HL-60 (cell line): ENCODE data around the gene PPCDC.

Experiments
- DNase-seq, 2 experiments: peaks; one replicate each; pipeline ENCODE4 v3.0.0-alpha.2; 2010 to 2020; ENCODE audit warnings: low read depth in 1 of 2, low spot score in 1 of 2
- H3K27ac ChIP-seq: fragments of 250-450 bp; sonication (Bioruptor Pico); replicated peaks from 2 replicates; pipeline ENCODE4 v1.5.1; 2020; ENCODE audit warnings: mild to moderate bottlenecking, moderate library complexity
- H3K27me3 ChIP-seq: fragments of 250-450 bp; sonication (Bioruptor Pico); 2 replicates; pipeline ENCODE4 v1.5.1; 2021; ENCODE audit warnings: mild to moderate bottlenecking, moderate library complexity; ENCODE audit not compliant: insufficient read depth, poor library complexity, severe bottlenecking
- H3K4me3 ChIP-seq: replicated peaks from 2 replicates; pipeline ENCODE4 v1.5.1; 2011; ENCODE audit warnings: mild to moderate bottlenecking, control low read depth, low read length; ENCODE audit not compliant: insufficient read depth
- GABPA ChIP-seq: IDR thresholded peaks from 2 replicates; pipeline ENCODE4 v1.6.1; 2012; ENCODE audit warnings: low read depth
- POLR2AphosphoS5 ChIP-seq: IDR thresholded peaks from 2 replicates; pipeline ENCODE4 v1.6.1; 2012; ENCODE audit warnings: low read depth
- SPI1 ChIP-seq: IDR thresholded peaks from 2 replicates; pipeline ENCODE4 v1.6.1; 2012; ENCODE audit warnings: low read depth, mild to moderate bottlenecking, borderline replicate concordance
- TF ChIP-seq, protein P1 (sequence below): IDR thresholded peaks from 2 replicates; pipeline ENCODE4 v1.6.1; 2012; ENCODE audit warnings: low read depth; ENCODE audit not compliant: insufficient replicate concordance
- TF ChIP-seq, protein P2 (sequence below): IDR thresholded peaks from one replicate; pipeline ENCODE4 v1.5.1; 2011; ENCODE audit warnings: low read length, control low read depth, inconsistent platforms; ENCODE audit not compliant: insufficient read depth

PPCDC gene

GRCh38 chr15:75031848-75032247 is 8.5 kb downstream of the PPCDC start:
- no peaks in the 10 kb centered on the region for H3K27me3 ChIP-seq
- TF ChIP-seq POLR2AphosphoS5 (no peak), SPI1 (no peak), GABPA (no peak)
- TF ChIP-seq, protein P1, sequence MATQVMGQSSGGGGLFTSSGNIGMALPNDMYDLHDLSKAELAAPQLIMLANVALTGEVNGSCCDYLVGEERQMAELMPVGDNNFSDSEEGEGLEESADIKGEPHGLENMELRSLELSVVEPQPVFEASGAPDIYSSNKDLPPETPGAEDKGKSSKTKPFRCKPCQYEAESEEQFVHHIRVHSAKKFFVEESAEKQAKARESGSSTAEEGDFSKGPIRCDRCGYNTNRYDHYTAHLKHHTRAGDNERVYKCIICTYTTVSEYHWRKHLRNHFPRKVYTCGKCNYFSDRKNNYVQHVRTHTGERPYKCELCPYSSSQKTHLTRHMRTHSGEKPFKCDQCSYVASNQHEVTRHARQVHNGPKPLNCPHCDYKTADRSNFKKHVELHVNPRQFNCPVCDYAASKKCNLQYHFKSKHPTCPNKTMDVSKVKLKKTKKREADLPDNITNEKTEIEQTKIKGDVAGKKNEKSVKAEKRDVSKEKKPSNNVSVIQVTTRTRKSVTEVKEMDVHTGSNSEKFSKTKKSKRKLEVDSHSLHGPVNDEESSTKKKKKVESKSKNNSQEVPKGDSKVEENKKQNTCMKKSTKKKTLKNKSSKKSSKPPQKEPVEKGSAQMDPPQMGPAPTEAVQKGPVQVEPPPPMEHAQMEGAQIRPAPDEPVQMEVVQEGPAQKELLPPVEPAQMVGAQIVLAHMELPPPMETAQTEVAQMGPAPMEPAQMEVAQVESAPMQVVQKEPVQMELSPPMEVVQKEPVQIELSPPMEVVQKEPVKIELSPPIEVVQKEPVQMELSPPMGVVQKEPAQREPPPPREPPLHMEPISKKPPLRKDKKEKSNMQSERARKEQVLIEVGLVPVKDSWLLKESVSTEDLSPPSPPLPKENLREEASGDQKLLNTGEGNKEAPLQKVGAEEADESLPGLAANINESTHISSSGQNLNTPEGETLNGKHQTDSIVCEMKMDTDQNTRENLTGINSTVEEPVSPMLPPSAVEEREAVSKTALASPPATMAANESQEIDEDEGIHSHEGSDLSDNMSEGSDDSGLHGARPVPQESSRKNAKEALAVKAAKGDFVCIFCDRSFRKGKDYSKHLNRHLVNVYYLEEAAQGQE, result no peak
- TF ChIP-seq, protein P2, sequence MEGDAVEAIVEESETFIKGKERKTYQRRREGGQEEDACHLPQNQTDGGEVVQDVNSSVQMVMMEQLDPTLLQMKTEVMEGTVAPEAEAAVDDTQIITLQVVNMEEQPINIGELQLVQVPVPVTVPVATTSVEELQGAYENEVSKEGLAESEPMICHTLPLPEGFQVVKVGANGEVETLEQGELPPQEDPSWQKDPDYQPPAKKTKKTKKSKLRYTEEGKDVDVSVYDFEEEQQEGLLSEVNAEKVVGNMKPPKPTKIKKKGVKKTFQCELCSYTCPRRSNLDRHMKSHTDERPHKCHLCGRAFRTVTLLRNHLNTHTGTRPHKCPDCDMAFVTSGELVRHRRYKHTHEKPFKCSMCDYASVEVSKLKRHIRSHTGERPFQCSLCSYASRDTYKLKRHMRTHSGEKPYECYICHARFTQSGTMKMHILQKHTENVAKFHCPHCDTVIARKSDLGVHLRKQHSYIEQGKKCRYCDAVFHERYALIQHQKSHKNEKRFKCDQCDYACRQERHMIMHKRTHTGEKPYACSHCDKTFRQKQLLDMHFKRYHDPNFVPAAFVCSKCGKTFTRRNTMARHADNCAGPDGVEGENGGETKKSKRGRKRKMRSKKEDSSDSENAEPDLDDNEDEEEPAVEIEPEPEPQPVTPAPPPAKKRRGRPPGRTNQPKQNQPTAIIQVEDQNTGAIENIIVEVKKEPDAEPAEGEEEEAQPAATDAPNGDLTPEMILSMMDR, result no peak
- no peak overlapping the region for H3K27ac ChIP-seq
- no peak for DNase-seq
- no peak overlapping the region for H3K4me3 ChIP-seq

GRCh38 chr15:75032395-75032794 is 9.0 kb downstream of the PPCDC start:
- Histone ChIP-seq H3K27me3 (no peaks in the 10 kb centered on the region), H3K4me3 (no peak overlapping the region), H3K27ac (no peak overlapping the region)
- TF ChIP-seq POLR2AphosphoS5 (no peak), SPI1 (no peak), GABPA (no peak)
- TF ChIP-seq, protein P2, result no peak
- TF ChIP-seq, protein P1, result no peak
- no peak for DNase-seq

- H3K27ac ChIP-seq, result peak overlapping the region; percentile 48
- no peak for DNase-seq
- TF ChIP-seq, protein P1, result no peak
- TF ChIP-seq GABPA (no peak), POLR2AphosphoS5 (no peak), SPI1 (no peak)
- TF ChIP-seq, protein P2, result no peak
- H3K4me3 ChIP-seq, result no peak overlapping the region
- no peaks in the 10 kb centered on the region for H3K27me3 ChIP-seq
These were observed 10.4 kb downstream of the PPCDC start for GRCh38 chr15:75033809-75034208.
